Endodermal cell (in vitro differentiated cells): ENCODE measurements around the gene TRMT44. TPM values are rescaled to one million over a fixed set of nuclear protein-coding genes. Genes with fewer than 3 reads are reported as not detected.

ENCODE experiments used
- DNase-seq: peaks from one replicate; pipeline ENCODE4 v3.0.0-alpha.2; 2017
- H3K27ac ChIP-seq: 2 replicates; pipeline ENCODE4 v1.5.1; 2013; ENCODE audit warnings: mild to moderate bottlenecking, low read depth, low read length, moderate library complexity
- H3K27me3 ChIP-seq: 2 replicates; pipeline ENCODE4 v1.6.1; 2013; ENCODE audit warnings: mild to moderate bottlenecking, low read length, moderate library complexity; ENCODE audit not compliant: insufficient read depth, control insufficient read depth, poor library complexity, severe bottlenecking
- H3K36me3 ChIP-seq: 2 replicates; pipeline ENCODE4 v1.7.0; 2013; ENCODE audit warnings: mild to moderate bottlenecking, low read length, moderate library complexity; ENCODE audit not compliant: control insufficient read depth, insufficient read depth
- H3K4me1 ChIP-seq: one replicate; pipeline ENCODE4 v1.7.0; 2013; ENCODE audit warnings: low read length; ENCODE audit not compliant: control insufficient read depth, insufficient read depth
- H3K4me3 ChIP-seq: 2 replicates; pipeline ENCODE4 v1.5.1; 2013; ENCODE audit warnings: mild to moderate bottlenecking, low read length, moderate library complexity
- H3K9ac ChIP-seq: 2 replicates; pipeline ENCODE4 v1.6.1; 2013; ENCODE audit warnings: mild to moderate bottlenecking, low read length, moderate library complexity; ENCODE audit not compliant: poor library complexity, severe bottlenecking; ENCODE audit errors: extremely low read depth
- H3K9me3 ChIP-seq: 2 replicates; pipeline ENCODE4 v1.6.1; 2013; ENCODE audit warnings: mild to moderate bottlenecking, low read length, moderate library complexity; ENCODE audit not compliant: control insufficient read depth
- H3K27ac Mint-ChIP-seq: 2 replicates; pipeline ENCODE4 v1.8.0; 2020; ENCODE audit warnings: mixed read lengths
- H3K27me3 Mint-ChIP-seq: 2 replicates; pipeline ENCODE4 v1.8.0; 2021; ENCODE audit warnings: mild to moderate bottlenecking, mixed read lengths; ENCODE audit not compliant: insufficient read depth
- H3K36me3 Mint-ChIP-seq: 2 replicates; pipeline ENCODE4 v1.8.0; 2020; ENCODE audit warnings: low read depth, mixed read lengths
- H3K4me1 Mint-ChIP-seq: 2 replicates; pipeline ENCODE4 v1.8.0; 2020; ENCODE audit warnings: mixed read lengths
- H3K4me3 Mint-ChIP-seq: 2 replicates; pipeline ENCODE4 v1.8.0; 2020; ENCODE audit warnings: mild to moderate bottlenecking, moderate library complexity, mixed read lengths
- H3K9me3 Mint-ChIP-seq: 2 replicates; pipeline ENCODE4 v1.8.0; 2020; ENCODE audit warnings: mild to moderate bottlenecking, mixed read lengths
- WGBS, 2 experiments: methylation state at CpG; one replicate each; pipeline versions ENCODE4 v1.1.5 to v1.1.7; 2013; ENCODE audit warnings: missing lambda C conversion rate in 2 of 2, mixed read lengths in 1 of 2; ENCODE audit not compliant: insufficient coverage in 1 of 2, insufficient read length in 1 of 2; 5-methylcytosine and 5-hydroxymethylcytosine counted together
- total RNA-seq, 2 donors: library from RNA; stranded (reverse); fragmentation: NEBNext Ultra II Directional in 1 of 2; extraction: Animal tissue kit (Norgen Biotek cat#: 25700) in 1 of 2; gene quantifications; 2 replicates in 1 of 2; 3 replicates in 1 of 2; pipeline ENCODE4 v1.2.1, GENCODE V29; 2021
- TF ChIP-seq, protein P1 (sequence below): fragments of 200-600 bp; sonication (generic); conservative IDR thresholded peaks from 2 replicates; pipeline ENCODE4 v1.5.0; 2021; ENCODE audit warnings: antibody characterized with exemption, mild to moderate bottlenecking

TRMT44 gene
- total RNA-seq, 2 donors from 2014 or later, result 45.9 to 114 TPM

DNA sequence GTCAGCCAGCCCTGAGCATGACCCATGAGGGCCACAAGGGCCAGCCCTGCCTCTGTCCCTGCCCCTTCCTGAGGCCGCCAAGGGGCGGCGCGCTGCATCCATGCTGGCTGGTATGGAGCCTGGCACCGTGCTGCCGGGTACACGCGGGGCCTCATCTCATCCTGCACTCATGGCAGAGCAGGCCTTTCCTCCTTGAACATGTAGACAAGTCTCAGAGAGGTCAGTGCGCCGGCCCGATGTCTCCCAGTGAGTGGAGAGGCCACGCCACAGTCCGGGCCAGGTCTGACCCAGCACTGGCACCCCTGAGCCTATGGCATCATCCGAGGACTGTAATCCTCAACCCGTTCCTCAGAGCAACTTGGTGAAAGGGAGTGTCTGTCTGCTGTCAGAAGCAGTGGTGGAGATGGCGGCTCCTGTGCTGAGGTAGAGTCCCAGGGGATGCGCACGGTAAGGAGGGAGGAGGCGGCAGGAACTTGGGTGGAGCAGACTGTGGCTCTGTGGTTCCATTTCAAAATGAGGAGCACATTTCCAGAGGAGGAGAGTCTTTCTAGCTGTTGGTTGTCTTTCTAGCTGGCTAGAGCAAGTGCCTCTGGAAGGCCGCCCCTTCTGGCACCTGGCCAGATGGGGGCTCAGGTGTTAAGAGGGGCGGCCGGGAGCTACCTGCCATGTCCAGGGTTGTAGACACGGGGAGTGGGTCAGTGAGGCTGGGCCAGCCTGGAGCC, 32.8 kb downstream of the TRMT44 start:
- peak overlapping the region; percentile 64 for H3K27ac Mint-ChIP-seq
- H3K4me3 Mint-ChIP-seq, result no peak overlapping the region
- H3K4me1 Mint-ChIP-seq, result peaks cover 4% of the 10 kb centered on the region
- no peak overlapping the region for H3K9ac ChIP-seq
- H3K9me3 Mint-ChIP-seq, result no peaks in the 10 kb centered on the region
- H3K9me3 ChIP-seq, result no peaks in the 10 kb centered on the region
- no peaks in the 10 kb centered on the region for H3K27me3 ChIP-seq
- H3K4me1 ChIP-seq, result no peaks in the 10 kb centered on the region
- no peak for DNase-seq
- TF ChIP-seq, protein P1, sequence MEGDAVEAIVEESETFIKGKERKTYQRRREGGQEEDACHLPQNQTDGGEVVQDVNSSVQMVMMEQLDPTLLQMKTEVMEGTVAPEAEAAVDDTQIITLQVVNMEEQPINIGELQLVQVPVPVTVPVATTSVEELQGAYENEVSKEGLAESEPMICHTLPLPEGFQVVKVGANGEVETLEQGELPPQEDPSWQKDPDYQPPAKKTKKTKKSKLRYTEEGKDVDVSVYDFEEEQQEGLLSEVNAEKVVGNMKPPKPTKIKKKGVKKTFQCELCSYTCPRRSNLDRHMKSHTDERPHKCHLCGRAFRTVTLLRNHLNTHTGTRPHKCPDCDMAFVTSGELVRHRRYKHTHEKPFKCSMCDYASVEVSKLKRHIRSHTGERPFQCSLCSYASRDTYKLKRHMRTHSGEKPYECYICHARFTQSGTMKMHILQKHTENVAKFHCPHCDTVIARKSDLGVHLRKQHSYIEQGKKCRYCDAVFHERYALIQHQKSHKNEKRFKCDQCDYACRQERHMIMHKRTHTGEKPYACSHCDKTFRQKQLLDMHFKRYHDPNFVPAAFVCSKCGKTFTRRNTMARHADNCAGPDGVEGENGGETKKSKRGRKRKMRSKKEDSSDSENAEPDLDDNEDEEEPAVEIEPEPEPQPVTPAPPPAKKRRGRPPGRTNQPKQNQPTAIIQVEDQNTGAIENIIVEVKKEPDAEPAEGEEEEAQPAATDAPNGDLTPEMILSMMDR, result no peak
- no peaks in the 10 kb centered on the region for H3K27me3 Mint-ChIP-seq
- WGBS, 2 experiments, result 93 to 95% methylated on average over 18 to 23 of the region's 23 CpGs
- peaks cover 40% of the 10 kb centered on the region for H3K36me3 Mint-ChIP-seq
- no peak overlapping the region for H3K4me3 ChIP-seq
- peaks cover 62% of the 10 kb centered on the region for H3K36me3 ChIP-seq
- no peak overlapping the region for H3K27ac ChIP-seq

- peak overlapping the region; percentile 26 for H3K27ac Mint-ChIP-seq
- WGBS, 2 experiments, result 96 to 97% methylated on average over 14 to 20 of the region's 20 CpGs
Measured at GRCh38 chr4:8473920-8474590, 33.5 kb downstream of the TRMT44 start.

GRCh38 chr4:8474856-8475255, 34.3 kb downstream of the TRMT44 start:
- H3K9ac ChIP-seq, result no peak overlapping the region
- no peaks in the 10 kb centered on the region for H3K4me1 ChIP-seq
- H3K36me3 Mint-ChIP-seq, result peaks cover 30% of the 10 kb centered on the region
- 96 to 97% methylated on average over 12 to 13 of the region's 13 CpGs for WGBS, 2 experiments
- H3K4me3 ChIP-seq, result no peak overlapping the region
- peaks cover 50% of the 10 kb centered on the region for H3K36me3 ChIP-seq
- H3K4me1 Mint-ChIP-seq, result peaks cover 4% of the 10 kb centered on the region
- H3K4me3 Mint-ChIP-seq, result no peak overlapping the region
- TF ChIP-seq, protein P1, result no peak
- H3K27me3 Mint-ChIP-seq, result no peaks in the 10 kb centered on the region
- no peaks in the 10 kb centered on the region for H3K9me3 Mint-ChIP-seq
- H3K27ac ChIP-seq, result no peak overlapping the region
- no peak overlapping the region for H3K27ac Mint-ChIP-seq
- DNase-seq, result no peak
- H3K9me3 ChIP-seq, result no peaks in the 10 kb centered on the region
- no peaks in the 10 kb centered on the region for H3K27me3 ChIP-seq

More at GRCh38 chr4:8473920-8474590, 33.5 kb downstream of the TRMT44 start:
- H3K27me3 Mint-ChIP-seq, result no peaks in the 10 kb centered on the region
- Histone ChIP-seq H3K4me1 (no peaks in the 10 kb centered on the region), H3K36me3 (peaks cover 57% of the 10 kb centered on the region), H3K9me3 (no peaks in the 10 kb centered on the region), H3K4me3 (no peak overlapping the region), H3K27me3 (no peaks in the 10 kb centered on the region), H3K27ac (no peak overlapping the region), H3K9ac (no peak overlapping the region)
- H3K9me3 Mint-ChIP-seq, result no peaks in the 10 kb centered on the region
- no peak for DNase-seq
- H3K4me3 Mint-ChIP-seq, result no peak overlapping the region
- peaks cover 3% of the 10 kb centered on the region for H3K4me1 Mint-ChIP-seq
- TF ChIP-seq, protein P1, result peak; percentile 13
- H3K36me3 Mint-ChIP-seq, result peaks cover 35% of the 10 kb centered on the region
